ENCODE data around the gene GLI2.

The GLI2 gene

GRCh38 chr2:120775801-120776589 is 40.3 kb downstream of the GLI2 start:
- TF ChIP-seq CTCF (IDR thresholded peaks at IDR 0.05; ENCODE audit: extremely low read depth, missing control alignments), result no peak
- no peak for DNase-seq (ENCODE audit: low spot score)

- no peak for TF ChIP-seq CTCF (IDR thresholded peaks at IDR 0.05; ENCODE audit: extremely low read depth, missing control alignments)
- DNase-seq (ENCODE audit: low spot score), result no peak
Observed at GRCh38 chr2:120776649-120777048, 41.0 kb downstream of the GLI2 start.

- no peak for DNase-seq (ENCODE audit: low spot score)
- no peak for TF ChIP-seq CTCF (IDR thresholded peaks at IDR 0.05; ENCODE audit: extremely low read depth, missing control alignments)
Observed at GRCh38 chr2:120777170-120777751, 41.6 kb downstream of the GLI2 start.

GRCh38 chr2:120777787-120778186 is 42.1 kb downstream of the GLI2 start:
- no peak for DNase-seq (ENCODE audit: low spot score)
- no peak for TF ChIP-seq CTCF (IDR thresholded peaks at IDR 0.05; ENCODE audit: extremely low read depth, missing control alignments)

- DNase-seq (ENCODE audit: low spot score), result no peak
Observed at GRCh38 chr2:120778244-120778643, 42.6 kb downstream of the GLI2 start.

GRCh38 chr2:120779781-120780283 is 44.2 kb downstream of the GLI2 start:
- no peak for DNase-seq (ENCODE audit: low spot score)
- no peak for TF ChIP-seq CTCF (IDR thresholded peaks at IDR 0.05; ENCODE audit: extremely low read depth, missing control alignments)

More at GRCh38 chr2:120778244-120778643, 42.6 kb downstream of the GLI2 start:
- TF ChIP-seq CTCF (IDR thresholded peaks at IDR 0.05; ENCODE audit: extremely low read depth, missing control alignments), result no peak

GRCh38 chr2:120780402-120780801 is 44.7 kb downstream of the GLI2 start:
- DNase-seq (ENCODE audit: low spot score), result no peak
- no peak for TF ChIP-seq CTCF (IDR thresholded peaks at IDR 0.05; ENCODE audit: extremely low read depth, missing control alignments)
